ENCODE measurements around the gene ERFE. TPM values are rescaled to one million over a fixed set of nuclear protein-coding genes. Genes with fewer than 3 reads are reported as not detected.

The ERFE gene
- total and polyA plus RNA-seq, 9 of the 15 experiments (the other 6 are each of a cell fraction or from before 2014, with no cell fraction given), result 0.55 to 8.2 (median 3.7) TPM

DNA sequence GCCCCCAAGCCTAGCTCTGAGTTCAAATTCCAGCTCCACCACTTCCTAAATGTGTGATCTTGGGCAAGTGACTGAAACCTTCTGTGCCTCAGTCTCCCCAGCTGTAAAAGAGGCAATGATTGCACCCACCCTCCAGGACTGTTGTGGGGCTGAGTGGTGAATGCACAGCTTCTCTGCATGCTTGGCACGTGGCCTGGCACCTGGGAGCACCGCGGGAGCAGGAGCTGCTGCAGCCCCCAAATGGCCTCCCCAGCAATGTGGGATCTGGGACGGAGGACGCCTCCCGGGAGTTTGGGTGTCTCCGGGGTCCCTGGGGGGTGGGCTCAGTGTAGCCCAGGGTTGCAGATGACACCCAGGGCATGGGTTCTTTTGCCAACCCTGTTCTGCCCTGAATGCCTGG, 18.7 kb upstream of the ERFE start (continued):
- TF ChIP-seq, protein P1, sequence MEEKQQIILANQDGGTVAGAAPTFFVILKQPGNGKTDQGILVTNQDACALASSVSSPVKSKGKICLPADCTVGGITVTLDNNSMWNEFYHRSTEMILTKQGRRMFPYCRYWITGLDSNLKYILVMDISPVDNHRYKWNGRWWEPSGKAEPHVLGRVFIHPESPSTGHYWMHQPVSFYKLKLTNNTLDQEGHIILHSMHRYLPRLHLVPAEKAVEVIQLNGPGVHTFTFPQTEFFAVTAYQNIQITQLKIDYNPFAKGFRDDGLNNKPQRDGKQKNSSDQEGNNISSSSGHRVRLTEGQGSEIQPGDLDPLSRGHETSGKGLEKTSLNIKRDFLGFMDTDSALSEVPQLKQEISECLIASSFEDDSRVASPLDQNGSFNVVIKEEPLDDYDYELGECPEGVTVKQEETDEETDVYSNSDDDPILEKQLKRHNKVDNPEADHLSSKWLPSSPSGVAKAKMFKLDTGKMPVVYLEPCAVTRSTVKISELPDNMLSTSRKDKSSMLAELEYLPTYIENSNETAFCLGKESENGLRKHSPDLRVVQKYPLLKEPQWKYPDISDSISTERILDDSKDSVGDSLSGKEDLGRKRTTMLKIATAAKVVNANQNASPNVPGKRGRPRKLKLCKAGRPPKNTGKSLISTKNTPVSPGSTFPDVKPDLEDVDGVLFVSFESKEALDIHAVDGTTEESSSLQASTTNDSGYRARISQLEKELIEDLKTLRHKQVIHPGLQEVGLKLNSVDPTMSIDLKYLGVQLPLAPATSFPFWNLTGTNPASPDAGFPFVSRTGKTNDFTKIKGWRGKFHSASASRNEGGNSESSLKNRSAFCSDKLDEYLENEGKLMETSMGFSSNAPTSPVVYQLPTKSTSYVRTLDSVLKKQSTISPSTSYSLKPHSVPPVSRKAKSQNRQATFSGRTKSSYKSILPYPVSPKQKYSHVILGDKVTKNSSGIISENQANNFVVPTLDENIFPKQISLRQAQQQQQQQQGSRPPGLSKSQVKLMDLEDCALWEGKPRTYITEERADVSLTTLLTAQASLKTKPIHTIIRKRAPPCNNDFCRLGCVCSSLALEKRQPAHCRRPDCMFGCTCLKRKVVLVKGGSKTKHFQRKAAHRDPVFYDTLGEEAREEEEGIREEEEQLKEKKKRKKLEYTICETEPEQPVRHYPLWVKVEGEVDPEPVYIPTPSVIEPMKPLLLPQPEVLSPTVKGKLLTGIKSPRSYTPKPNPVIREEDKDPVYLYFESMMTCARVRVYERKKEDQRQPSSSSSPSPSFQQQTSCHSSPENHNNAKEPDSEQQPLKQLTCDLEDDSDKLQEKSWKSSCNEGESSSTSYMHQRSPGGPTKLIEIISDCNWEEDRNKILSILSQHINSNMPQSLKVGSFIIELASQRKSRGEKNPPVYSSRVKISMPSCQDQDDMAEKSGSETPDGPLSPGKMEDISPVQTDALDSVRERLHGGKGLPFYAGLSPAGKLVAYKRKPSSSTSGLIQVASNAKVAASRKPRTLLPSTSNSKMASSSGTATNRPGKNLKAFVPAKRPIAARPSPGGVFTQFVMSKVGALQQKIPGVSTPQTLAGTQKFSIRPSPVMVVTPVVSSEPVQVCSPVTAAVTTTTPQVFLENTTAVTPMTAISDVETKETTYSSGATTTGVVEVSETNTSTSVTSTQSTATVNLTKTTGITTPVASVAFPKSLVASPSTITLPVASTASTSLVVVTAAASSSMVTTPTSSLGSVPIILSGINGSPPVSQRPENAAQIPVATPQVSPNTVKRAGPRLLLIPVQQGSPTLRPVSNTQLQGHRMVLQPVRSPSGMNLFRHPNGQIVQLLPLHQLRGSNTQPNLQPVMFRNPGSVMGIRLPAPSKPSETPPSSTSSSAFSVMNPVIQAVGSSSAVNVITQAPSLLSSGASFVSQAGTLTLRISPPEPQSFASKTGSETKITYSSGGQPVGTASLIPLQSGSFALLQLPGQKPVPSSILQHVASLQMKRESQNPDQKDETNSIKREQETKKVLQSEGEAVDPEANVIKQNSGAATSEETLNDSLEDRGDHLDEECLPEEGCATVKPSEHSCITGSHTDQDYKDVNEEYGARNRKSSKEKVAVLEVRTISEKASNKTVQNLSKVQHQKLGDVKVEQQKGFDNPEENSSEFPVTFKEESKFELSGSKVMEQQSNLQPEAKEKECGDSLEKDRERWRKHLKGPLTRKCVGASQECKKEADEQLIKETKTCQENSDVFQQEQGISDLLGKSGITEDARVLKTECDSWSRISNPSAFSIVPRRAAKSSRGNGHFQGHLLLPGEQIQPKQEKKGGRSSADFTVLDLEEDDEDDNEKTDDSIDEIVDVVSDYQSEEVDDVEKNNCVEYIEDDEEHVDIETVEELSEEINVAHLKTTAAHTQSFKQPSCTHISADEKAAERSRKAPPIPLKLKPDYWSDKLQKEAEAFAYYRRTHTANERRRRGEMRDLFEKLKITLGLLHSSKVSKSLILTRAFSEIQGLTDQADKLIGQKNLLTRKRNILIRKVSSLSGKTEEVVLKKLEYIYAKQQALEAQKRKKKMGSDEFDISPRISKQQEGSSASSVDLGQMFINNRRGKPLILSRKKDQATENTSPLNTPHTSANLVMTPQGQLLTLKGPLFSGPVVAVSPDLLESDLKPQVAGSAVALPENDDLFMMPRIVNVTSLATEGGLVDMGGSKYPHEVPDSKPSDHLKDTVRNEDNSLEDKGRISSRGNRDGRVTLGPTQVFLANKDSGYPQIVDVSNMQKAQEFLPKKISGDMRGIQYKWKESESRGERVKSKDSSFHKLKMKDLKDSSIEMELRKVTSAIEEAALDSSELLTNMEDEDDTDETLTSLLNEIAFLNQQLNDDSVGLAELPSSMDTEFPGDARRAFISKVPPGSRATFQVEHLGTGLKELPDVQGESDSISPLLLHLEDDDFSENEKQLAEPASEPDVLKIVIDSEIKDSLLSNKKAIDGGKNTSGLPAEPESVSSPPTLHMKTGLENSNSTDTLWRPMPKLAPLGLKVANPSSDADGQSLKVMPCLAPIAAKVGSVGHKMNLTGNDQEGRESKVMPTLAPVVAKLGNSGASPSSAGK (IDR thresholded peaks at IDR 0.05), result 0 out of 2 replicates have a peak, but pooled peaks have one; percentile 18
- peak; percentile 30; the same call in 1 of the 2 replicates for TF ChIP-seq ZFX (CRISPR knock-in tag; IDR thresholded peaks at IDR 0.05)

All from K562 (cell line).